ENCODE measurements around the gene DPF1. TPM values are rescaled to one million over a fixed set of nuclear protein-coding genes. Genes with fewer than 3 reads are reported as not detected.
A peak's percentile ranks its signal among the peaks of the same experiment; 100 is the strongest.
"Not testable (repeated sequence)": the region's sequence is repeated elsewhere in the genome, so short reads cannot be mapped to it uniquely, and the experiment has no call there.

The DPF1 gene
- total and polyA plus RNA-seq, 9 donors = 0.23 to 1.0 (median 0.35) TPM; not detected in 2

DNA sequence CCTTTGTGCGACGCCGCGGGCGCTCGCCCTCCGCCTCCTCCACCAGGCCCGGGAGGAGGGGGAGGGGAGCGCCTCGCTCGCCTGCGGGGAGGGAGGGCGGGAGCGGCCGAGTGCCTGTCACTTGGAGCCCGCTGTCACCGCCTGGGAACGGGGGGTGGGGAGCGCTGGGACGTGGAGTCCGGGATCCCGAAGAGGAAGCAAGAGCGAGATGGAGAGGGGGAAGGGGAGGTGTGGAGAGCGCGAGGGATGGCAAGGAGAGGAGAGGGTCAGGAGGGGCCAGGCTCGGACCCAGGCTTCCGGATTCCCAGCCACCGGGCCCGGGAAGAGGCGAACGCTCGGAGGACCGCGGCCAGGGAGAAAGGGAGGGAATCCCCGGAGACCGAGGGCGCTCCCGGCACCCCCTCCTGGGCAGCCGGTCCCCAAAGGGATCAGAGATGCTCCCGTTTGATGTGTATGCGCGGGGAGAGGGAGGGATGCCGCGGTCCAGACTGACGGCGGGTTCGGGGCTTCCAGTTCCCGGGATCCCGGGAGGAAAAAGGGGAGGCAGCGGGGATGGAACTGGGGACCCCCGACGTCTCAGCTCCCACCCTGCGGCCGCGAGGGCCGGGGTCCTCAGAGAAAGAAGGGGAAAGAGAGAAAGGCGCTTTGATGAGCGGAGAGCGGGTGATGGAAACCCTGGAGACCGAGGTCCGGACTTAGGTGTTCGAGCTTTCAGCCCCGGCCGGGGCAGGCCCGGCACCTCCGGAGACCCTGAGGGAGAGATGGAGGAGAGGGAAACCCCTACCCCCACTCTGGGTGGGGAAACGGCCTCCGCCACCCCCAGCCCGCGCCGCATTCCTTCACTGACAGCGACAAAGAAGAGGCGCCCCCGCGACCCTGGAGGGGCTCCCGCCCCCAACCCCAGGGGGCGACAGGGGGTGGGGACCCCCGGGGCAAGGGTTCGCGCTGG lies 4.7 kb upstream of the DPF1 start:
- H3K27ac ChIP-seq = no peak overlapping the region
- H3K27me3 ChIP-seq = no peaks in the 10 kb centered on the region
- H3K4me3 ChIP-seq = no peak overlapping the region
- intact Hi-C loops (cut with DNase I) = loop anchor here in 2 of 4 donors (10.0 kb wide), 2 partner anchors 84 to 324 kb away; partner anchors contain the start of genes SIPA1L3 (in 2 of the 2) and WDR87 (in 2 of the 2)
- H3K9me3 ChIP-seq = no peaks in the 10 kb centered on the region
- WGBS, 3 donors = 1% methylated on average over 64 to 80 of the region's 80 CpGs
- peak in 1 of 5 donors; percentile 45 for DNase-seq
- no peaks in the 10 kb centered on the region for H3K36me3 ChIP-seq
- no peaks in the 10 kb centered on the region for H3K4me1 ChIP-seq (ENCODE audit: insufficient read depth)
- TF ChIP-seq POLR2A (IDR thresholded peaks at IDR 0.05) (no peak), EP300 (IDR thresholded peaks at IDR 0.05) (no peak)
- TF ChIP-seq, protein P1, sequence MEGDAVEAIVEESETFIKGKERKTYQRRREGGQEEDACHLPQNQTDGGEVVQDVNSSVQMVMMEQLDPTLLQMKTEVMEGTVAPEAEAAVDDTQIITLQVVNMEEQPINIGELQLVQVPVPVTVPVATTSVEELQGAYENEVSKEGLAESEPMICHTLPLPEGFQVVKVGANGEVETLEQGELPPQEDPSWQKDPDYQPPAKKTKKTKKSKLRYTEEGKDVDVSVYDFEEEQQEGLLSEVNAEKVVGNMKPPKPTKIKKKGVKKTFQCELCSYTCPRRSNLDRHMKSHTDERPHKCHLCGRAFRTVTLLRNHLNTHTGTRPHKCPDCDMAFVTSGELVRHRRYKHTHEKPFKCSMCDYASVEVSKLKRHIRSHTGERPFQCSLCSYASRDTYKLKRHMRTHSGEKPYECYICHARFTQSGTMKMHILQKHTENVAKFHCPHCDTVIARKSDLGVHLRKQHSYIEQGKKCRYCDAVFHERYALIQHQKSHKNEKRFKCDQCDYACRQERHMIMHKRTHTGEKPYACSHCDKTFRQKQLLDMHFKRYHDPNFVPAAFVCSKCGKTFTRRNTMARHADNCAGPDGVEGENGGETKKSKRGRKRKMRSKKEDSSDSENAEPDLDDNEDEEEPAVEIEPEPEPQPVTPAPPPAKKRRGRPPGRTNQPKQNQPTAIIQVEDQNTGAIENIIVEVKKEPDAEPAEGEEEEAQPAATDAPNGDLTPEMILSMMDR (IDR thresholded peaks at IDR 0.05) = no peak

DNA sequence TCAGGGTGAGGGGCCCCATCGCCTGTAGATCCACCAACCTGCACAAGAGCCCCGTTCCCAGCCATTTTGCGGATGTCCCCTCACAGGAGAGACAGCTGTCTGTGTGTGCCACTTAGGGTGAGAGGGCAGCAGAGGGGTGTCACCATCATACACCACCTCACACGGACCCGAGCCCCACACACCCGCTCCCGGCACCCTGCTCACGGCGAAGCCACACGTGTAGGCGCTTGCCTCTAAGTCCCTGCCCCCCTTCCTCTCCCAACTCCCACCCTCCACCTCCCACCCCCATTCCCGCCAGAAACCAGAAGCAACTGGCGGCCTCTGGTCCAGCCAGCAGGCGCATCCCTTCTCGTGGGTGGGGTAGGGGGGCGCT lies 4.0 kb upstream of the DPF1 start:
- Histone ChIP-seq H3K27me3 (no peaks in the 10 kb centered on the region), H3K9me3 (no peaks in the 10 kb centered on the region), H3K27ac (no peak overlapping the region), H3K4me1 (ENCODE audit: insufficient read depth) (no peaks in the 10 kb centered on the region), H3K4me3 (no peak overlapping the region), H3K36me3 (no peaks in the 10 kb centered on the region)
- DNase-seq = no peak
- intact Hi-C loops (cut with DNase I) = loop anchor here in 2 of 4 donors (10.0 kb wide), 2 partner anchors 83 to 323 kb away; partner anchors contain the start of genes SIPA1L3 (in 2 of the 2) and WDR87 (in 2 of the 2)
- 12 to 21% (median 13%) methylated on average over 15 to 16 of the region's 16 CpGs for WGBS, 3 donors
- TF ChIP-seq POLR2A (IDR thresholded peaks at IDR 0.05) = no peak
- TF ChIP-seq, protein P1 (IDR thresholded peaks at IDR 0.05) = no peak
- TF ChIP-seq EP300 (IDR thresholded peaks at IDR 0.05) = no peak

DNA sequence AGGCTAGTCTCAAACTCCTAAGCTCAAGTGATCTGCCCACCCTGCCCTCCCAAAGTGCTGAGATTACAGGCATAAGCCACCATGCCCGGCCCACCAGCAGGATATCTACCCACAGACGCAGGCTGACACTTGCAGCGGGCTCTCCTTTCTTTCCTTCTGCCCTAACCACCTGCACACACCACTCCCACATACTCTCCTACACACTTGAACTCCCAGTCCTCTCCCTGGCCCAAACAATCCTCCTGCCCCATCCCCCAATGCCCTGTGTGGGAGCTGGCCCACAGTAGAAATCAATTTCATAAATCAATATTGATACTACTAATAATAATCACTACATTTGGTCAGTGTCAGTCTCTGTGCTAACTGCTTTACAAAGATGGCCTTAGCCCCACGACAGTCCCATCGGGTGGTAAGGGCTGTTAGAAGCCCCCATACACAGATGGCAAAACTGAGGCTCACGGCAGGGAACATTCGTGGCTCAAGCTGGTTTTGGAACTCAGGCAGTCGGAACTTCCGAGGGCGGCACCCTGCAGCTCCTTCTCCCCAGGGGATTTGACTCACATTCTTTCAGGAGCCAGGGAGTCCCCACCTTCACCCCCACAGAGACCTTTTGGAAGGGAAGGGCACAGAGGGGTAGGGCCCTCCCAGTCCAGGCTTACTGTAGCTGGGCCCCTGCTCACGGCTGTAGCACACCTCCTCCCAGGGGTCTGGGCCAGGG lies 3.4 kb upstream of the DPF1 start:
- Histone ChIP-seq H3K9me3 (no peaks in the 10 kb centered on the region), H3K27me3 (no peaks in the 10 kb centered on the region), H3K4me1 (ENCODE audit: insufficient read depth) (no peaks in the 10 kb centered on the region), H3K4me3 (no peak overlapping the region), H3K27ac (no peak overlapping the region), H3K36me3 (no peaks in the 10 kb centered on the region)
- intact Hi-C loops (cut with DNase I) = loop anchor here in 2 of 4 donors (10.0 kb wide), 2 partner anchors 83 to 323 kb away; partner anchors contain the start of genes SIPA1L3 (in 2 of the 2) and WDR87 (in 2 of the 2)
- TF ChIP-seq EP300 (IDR thresholded peaks at IDR 0.05) (no peak), POLR2A (IDR thresholded peaks at IDR 0.05) (no peak)
- TF ChIP-seq, protein P1 (IDR thresholded peaks at IDR 0.05) = no peak
- no peak for DNase-seq
- WGBS, 3 donors = 59 to 84% (median 65%) methylated on average over 11 of the region's 11 CpGs

DNA sequence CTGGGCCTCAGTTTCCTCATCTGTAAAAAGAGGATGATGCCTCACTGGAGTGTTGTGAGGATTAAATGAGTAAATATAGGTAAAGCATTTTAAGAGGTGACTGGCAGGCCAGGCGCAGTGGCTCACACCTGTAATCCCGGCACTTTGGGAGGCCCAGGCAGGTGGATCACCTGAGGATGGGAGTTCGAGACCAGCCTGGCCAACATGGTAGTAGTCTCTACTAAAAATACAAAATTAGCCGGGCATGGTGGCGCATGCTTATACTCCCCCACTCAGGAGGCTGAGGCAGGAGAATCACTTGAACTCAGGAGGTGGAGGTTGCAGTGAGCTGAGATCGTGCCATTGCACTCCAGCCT lies 819 bp upstream of the DPF1 start:
- H3K4me3 ChIP-seq; H3K27me3 ChIP-seq; DNase-seq; H3K9me3 ChIP-seq; H3K27ac ChIP-seq; H3K4me1 ChIP-seq (ENCODE audit: insufficient read depth); H3K36me3 ChIP-seq: not testable (repeated sequence)
- 85 to 92% (median 88%) methylated on average over 6 of the region's 6 CpGs for WGBS, 3 donors
- intact Hi-C loops (cut with DNase I) = loop anchor here in 2 of 4 donors (10.0 kb wide), 2 partner anchors 80 to 320 kb away; partner anchors contain the start of genes SIPA1L3 (in 2 of the 2) and WDR87 (in 2 of the 2)

Data from ovary (tissue), 9 donors.